GM12873 (cell line): Measurements from ENCODE around the gene SHISA5.

ENCODE experiments used
- CTCF ChIP-seq: IDR thresholded peaks from 2 replicates; pipeline ENCODE4 v1.5.1; 2012; ENCODE audit warnings: low read depth, mild to moderate bottlenecking, moderate library complexity, low read length, control low read depth; ENCODE audit not compliant: insufficient read depth; ENCODE audit errors: missing control alignments

SHISA5 gene

GRCh38 chr3:48472923-48473616, 30.9 kb downstream of the SHISA5 start:
- TF ChIP-seq CTCF: peak; percentile 70

- no peak for TF ChIP-seq CTCF
These were observed 31.4 kb downstream of the SHISA5 start for GRCh38 chr3:48472673-48472922.

GRCh38 chr3:48470286-48470685, 33.7 kb downstream of the SHISA5 start:
- TF ChIP-seq CTCF: no peak

GRCh38 chr3:48469046-48469915, 34.7 kb downstream of the SHISA5 start:
- no peak for TF ChIP-seq CTCF

GRCh38 chr3:48468329-48468731, 35.6 kb downstream of the SHISA5 start:
- TF ChIP-seq CTCF: no peak

GRCh38 chr3:48467473-48468267, 36.3 kb downstream of the SHISA5 start:
- no peak for TF ChIP-seq CTCF

GRCh38 chr3:48467110-48467454, 36.9 kb downstream of the SHISA5 start:
- TF ChIP-seq CTCF: no peak
